ENCODE data around the gene RCAN2.
A peak's percentile ranks its signal among the peaks of the same experiment; 100 is the strongest.

Gene RCAN2

DNA sequence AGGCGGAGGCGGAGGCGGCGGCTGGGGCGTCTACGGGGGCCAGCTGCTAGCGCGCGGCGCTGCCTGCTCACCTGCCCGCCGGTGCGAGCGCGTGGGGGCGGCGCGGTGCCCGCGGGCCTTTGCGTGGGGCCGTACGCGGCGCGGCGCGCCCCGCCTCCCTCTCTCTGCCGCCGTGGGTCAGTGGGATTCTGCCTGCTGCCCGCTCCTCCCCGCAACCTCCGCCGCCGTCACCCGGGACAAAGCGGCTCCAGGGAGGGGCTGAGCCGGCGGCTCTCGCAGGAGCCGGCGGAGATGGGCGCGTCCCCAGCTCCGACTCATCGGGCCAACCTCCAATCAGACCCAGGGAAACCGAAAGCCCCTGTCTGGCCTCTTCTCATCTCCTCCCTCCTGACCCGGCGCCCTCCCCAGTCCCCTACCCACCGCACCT lies at the start of gene RCAN2:
TSS of gene RCAN2 (minus strand) at position 249 of the 427 bp plus-strand sequence.
- TF ChIP-seq CSDC2 (CRISPR knock-in tag; IDR thresholded peaks at IDR 0.05) (no peak), CREB5 (CRISPR knock-in tag; IDR thresholded peaks at IDR 0.05; ENCODE audit: low read depth) (no peak), OSR1 (CRISPR knock-in tag; IDR thresholded peaks at IDR 0.05) (no peak), ZNF70 (CRISPR knock-in tag; IDR thresholded peaks at IDR 0.05) (no peak)
- TF ChIP-seq, protein P1, sequence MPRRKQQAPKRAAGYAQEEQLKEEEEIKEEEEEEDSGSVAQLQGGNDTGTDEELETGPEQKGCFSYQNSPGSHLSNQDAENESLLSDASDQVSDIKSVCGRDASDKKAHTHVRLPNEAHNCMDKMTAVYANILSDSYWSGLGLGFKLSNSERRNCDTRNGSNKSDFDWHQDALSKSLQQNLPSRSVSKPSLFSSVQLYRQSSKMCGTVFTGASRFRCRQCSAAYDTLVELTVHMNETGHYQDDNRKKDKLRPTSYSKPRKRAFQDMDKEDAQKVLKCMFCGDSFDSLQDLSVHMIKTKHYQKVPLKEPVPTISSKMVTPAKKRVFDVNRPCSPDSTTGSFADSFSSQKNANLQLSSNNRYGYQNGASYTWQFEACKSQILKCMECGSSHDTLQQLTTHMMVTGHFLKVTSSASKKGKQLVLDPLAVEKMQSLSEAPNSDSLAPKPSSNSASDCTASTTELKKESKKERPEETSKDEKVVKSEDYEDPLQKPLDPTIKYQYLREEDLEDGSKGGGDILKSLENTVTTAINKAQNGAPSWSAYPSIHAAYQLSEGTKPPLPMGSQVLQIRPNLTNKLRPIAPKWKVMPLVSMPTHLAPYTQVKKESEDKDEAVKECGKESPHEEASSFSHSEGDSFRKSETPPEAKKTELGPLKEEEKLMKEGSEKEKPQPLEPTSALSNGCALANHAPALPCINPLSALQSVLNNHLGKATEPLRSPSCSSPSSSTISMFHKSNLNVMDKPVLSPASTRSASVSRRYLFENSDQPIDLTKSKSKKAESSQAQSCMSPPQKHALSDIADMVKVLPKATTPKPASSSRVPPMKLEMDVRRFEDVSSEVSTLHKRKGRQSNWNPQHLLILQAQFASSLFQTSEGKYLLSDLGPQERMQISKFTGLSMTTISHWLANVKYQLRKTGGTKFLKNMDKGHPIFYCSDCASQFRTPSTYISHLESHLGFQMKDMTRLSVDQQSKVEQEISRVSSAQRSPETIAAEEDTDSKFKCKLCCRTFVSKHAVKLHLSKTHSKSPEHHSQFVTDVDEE (CRISPR knock-in tag; IDR thresholded peaks at IDR 0.05) = no peak
- ATAC-seq = peak; percentile 84

DNA sequence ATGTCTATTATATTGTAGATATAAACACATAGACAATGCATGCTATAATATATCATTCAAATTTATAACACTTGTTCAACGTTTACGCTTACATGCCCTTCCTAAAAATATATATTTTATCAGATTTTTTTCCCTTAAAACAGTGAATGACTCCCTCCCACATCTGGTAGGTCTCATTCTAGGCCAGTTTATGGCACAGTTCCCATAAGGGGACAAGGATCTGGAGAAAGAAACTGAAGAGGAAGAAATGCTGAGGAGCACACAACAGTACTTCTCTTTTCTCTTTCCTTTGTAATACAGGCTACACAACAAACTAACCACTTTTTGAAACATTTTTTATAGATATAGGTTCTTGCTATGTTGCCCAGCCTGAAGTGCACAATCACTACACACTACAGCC lies 48.6 kb upstream of the RCAN2 start:
- TF ChIP-seq SNAI2 (CRISPR knock-in tag; IDR thresholded peaks at IDR 0.05) (no peak), ISL1 (CRISPR knock-in tag; IDR thresholded peaks at IDR 0.05) (no peak), ZNF70 (CRISPR knock-in tag; IDR thresholded peaks at IDR 0.05) (no peak), ESRRG (CRISPR knock-in tag; IDR thresholded peaks at IDR 0.05) (no peak), TCF4 (CRISPR knock-in tag; IDR thresholded peaks at IDR 0.05; ENCODE audit: borderline replicate concordance) (no peak), ZC3H10 (CRISPR knock-in tag; IDR thresholded peaks at IDR 0.05) (no peak), OSR1 (CRISPR knock-in tag; IDR thresholded peaks at IDR 0.05) (no peak), PPARA (CRISPR knock-in tag; IDR thresholded peaks at IDR 0.05; ENCODE audit: borderline replicate concordance) (no peak), ZNF8 (CRISPR knock-in tag; IDR thresholded peaks at IDR 0.05) (no peak), ARNTL (CRISPR knock-in tag; IDR thresholded peaks at IDR 0.05; ENCODE audit: borderline replicate concordance, low read depth) (no peak), RARB (CRISPR knock-in tag; IDR thresholded peaks at IDR 0.05) (no peak), POU6F1 (CRISPR knock-in tag; IDR thresholded peaks at IDR 0.05; ENCODE audit: borderline replicate concordance, low read depth) (no peak)
- no peak for ATAC-seq

GRCh38 chr6:46538800-46539480 lies 47.7 kb upstream of the RCAN2 start:
- no peak for ATAC-seq

GRCh38 chr6:46530896-46531295 lies 39.6 kb upstream of the RCAN2 start:
- no peak for ATAC-seq
- TF ChIP-seq ZNF565 (CRISPR knock-in tag; conservative IDR thresholded peaks at IDR 0.05; ENCODE audit: low read depth) = no peak
- TF ChIP-seq BACH2 (CRISPR knock-in tag; IDR thresholded peaks at IDR 0.05; ENCODE audit: borderline replicate concordance) = no peak

More at GRCh38 chr6:46538800-46539480, 47.7 kb upstream of the RCAN2 start:
- TF ChIP-seq ZNF70 (CRISPR knock-in tag; IDR thresholded peaks at IDR 0.05) (no peak), ZFP3 (CRISPR knock-in tag; IDR thresholded peaks at IDR 0.05) (no peak)

DNA sequence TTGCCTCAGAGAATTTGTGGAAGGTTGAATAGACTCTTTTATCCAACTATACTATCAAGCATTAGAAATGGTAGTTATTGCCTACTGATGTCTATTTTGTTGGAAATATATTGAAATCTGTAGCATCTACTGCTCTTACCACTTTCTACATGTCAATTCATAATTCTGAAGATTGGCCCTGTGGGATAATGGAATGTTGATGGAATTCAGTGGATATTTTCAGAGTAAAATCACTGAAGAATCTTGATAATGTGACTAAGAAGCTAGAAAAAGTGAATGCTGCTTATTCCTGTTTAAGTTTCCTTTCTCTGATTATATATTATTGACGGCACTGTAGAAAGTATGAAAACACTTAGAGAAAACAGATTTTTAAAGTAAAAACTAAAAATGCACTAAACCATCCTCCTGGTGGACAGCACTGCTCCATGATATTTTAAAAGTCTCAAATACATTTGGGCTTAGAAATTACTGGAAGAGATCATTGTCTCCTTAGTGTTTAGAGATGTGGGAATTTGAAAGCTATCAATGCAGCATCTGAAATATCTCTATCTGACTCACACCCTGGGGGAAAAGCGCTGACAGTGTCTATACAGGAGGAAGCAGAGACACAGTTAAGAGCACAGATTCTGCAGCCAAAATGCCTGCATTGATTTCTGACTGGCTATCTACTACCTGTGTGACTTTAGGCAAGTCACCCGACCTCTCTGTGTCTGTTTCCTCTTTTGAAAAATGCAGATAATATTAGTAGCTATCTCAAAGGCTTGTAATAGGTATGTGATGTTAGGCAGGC lies 37.9 kb upstream of the RCAN2 start:
- no peak for ATAC-seq
- TF ChIP-seq PPARA (CRISPR knock-in tag; IDR thresholded peaks at IDR 0.05; ENCODE audit: borderline replicate concordance) = no peak
- no peak for TF ChIP-seq TCF4 (CRISPR knock-in tag; IDR thresholded peaks at IDR 0.05; ENCODE audit: borderline replicate concordance)
- no peak for TF ChIP-seq SNAI2 (CRISPR knock-in tag; IDR thresholded peaks at IDR 0.05)
- TF ChIP-seq ARNTL (CRISPR knock-in tag; IDR thresholded peaks at IDR 0.05; ENCODE audit: borderline replicate concordance, low read depth) = no peak
- TF ChIP-seq CREB5 (CRISPR knock-in tag; IDR thresholded peaks at IDR 0.05; ENCODE audit: low read depth) = no peak
- TF ChIP-seq ZFP30 (CRISPR knock-in tag; IDR thresholded peaks at IDR 0.05) = no peak
- no peak for TF ChIP-seq ISL1 (CRISPR knock-in tag; IDR thresholded peaks at IDR 0.05)
- TF ChIP-seq CSDC2 (CRISPR knock-in tag; IDR thresholded peaks at IDR 0.05) = no peak
- TF ChIP-seq ZNF565 (CRISPR knock-in tag; conservative IDR thresholded peaks at IDR 0.05; ENCODE audit: low read depth) = no peak
- no peak for TF ChIP-seq RARB (CRISPR knock-in tag; IDR thresholded peaks at IDR 0.05)
- no peak for TF ChIP-seq OSR1 (CRISPR knock-in tag; IDR thresholded peaks at IDR 0.05)
- no peak for TF ChIP-seq ESRRG (CRISPR knock-in tag; IDR thresholded peaks at IDR 0.05)
- TF ChIP-seq TOX (CRISPR knock-in tag; IDR thresholded peaks at IDR 0.05; ENCODE audit: borderline replicate concordance) = no peak

Data from SK-N-SH treated with all-trans-retinoic acid at 6 μM for 48 hours (cell line).